Ishikawa (cell line): Measurements from ENCODE around the gene PCBP3.

Experiments
- CEBPB ChIP-seq: IDR thresholded peaks from 2 replicates; pipeline ENCODE4 v1.6.1; 2012
- CREB1 ChIP-seq: IDR thresholded peaks from 2 replicates; pipeline ENCODE4 v1.6.1; 2012; ENCODE audit warnings: low read depth
- EGR1 ChIP-seq: IDR thresholded peaks from 2 replicates; pipeline ENCODE4 v1.6.1; 2012
- EP300 ChIP-seq: IDR thresholded peaks from 2 replicates; pipeline ENCODE4 v1.6.1; 2012; ENCODE audit warnings: borderline replicate concordance
- FOXM1 ChIP-seq: IDR thresholded peaks from 2 replicates; pipeline ENCODE4 v1.6.1; 2012; ENCODE audit warnings: low read depth, borderline replicate concordance
- NFIC ChIP-seq: IDR thresholded peaks from 2 replicates; pipeline ENCODE4 v1.6.1; 2012
- RAD21 ChIP-seq: IDR thresholded peaks from 2 replicates; pipeline ENCODE4 v1.6.1; 2012; ENCODE audit warnings: low read depth
- REST ChIP-seq: IDR thresholded peaks from 2 replicates; pipeline ENCODE4 v1.6.1; 2012; ENCODE audit warnings: low read depth, mild to moderate bottlenecking
- TAF1 ChIP-seq: IDR thresholded peaks from 2 replicates; pipeline ENCODE4 v1.6.1; 2012; ENCODE audit warnings: low read depth, mild to moderate bottlenecking
- TCF12 ChIP-seq: IDR thresholded peaks from 2 replicates; pipeline ENCODE4 v1.6.1; 2012; ENCODE audit warnings: low read depth
- TEAD4 ChIP-seq: IDR thresholded peaks from 2 replicates; pipeline ENCODE4 v1.6.1; 2012
- USF1 ChIP-seq: IDR thresholded peaks from 2 replicates; pipeline ENCODE4 v1.6.1; 2012
- YY1 ChIP-seq: IDR thresholded peaks from 2 replicates; pipeline ENCODE4 v1.6.1; 2012; ENCODE audit warnings: low read depth
- ZBTB7A ChIP-seq: IDR thresholded peaks from 2 replicates; pipeline ENCODE4 v1.6.1; 2012; ENCODE audit warnings: low read depth
- TF ChIP-seq, protein P1 (sequence below): IDR thresholded peaks from 2 replicates; pipeline ENCODE4 v1.6.1; 2012

Gene PCBP3

DNA sequence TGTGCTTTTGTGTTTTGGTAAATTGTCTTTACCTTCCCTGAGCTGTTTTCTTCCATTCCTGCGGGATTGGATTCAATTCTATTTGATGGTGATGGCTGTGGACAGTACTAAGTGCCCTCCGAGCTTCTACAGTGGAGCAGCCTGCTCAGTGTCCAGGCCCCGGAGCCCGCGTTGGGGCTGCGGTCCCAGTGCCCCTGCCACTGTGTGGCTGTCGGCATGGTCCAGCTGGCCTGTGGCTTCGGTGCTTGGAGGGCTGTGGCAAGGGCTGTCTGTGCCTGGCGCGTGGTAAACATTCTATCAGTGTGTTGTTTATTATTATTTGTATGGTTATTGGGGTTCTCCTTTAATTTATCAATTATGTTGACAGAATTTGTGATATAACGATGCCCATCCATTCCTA lies 228.9 kb downstream of the PCBP3 start:
- TF ChIP-seq EGR1 (no peak), TAF1 (no peak), CEBPB (no peak), TCF12 (no peak), REST (no peak), EP300 (no peak), ZBTB7A (no peak), NFIC (no peak), TEAD4 (no peak), YY1 (no peak), RAD21 (no peak), CREB1 (no peak), FOXM1 (no peak)
- TF ChIP-seq, protein P1, sequence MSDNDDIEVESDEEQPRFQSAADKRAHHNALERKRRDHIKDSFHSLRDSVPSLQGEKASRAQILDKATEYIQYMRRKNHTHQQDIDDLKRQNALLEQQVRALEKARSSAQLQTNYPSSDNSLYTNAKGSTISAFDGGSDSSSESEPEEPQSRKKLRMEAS: no peak

- TF ChIP-seq RAD21 (no peak), CREB1 (no peak)
These were observed 229.4 kb downstream of the PCBP3 start for GRCh38 chr21:45872902-45873301.

- TF ChIP-seq NFIC: no peak
- no peak for TF ChIP-seq ZBTB7A
- no peak for TF ChIP-seq YY1
- no peak for TF ChIP-seq EP300
- no peak for TF ChIP-seq TEAD4
- TF ChIP-seq, protein P1: no peak
- TF ChIP-seq EGR1: no peak
- no peak for TF ChIP-seq CEBPB
- TF ChIP-seq CREB1: no peak
- TF ChIP-seq USF1: no peak
- no peak for TF ChIP-seq RAD21
- TF ChIP-seq TCF12: no peak
- TF ChIP-seq TAF1: no peak
- TF ChIP-seq REST: no peak
- TF ChIP-seq FOXM1: no peak
These were observed 229.9 kb downstream of the PCBP3 start for GRCh38 chr21:45873418-45873817.

DNA sequence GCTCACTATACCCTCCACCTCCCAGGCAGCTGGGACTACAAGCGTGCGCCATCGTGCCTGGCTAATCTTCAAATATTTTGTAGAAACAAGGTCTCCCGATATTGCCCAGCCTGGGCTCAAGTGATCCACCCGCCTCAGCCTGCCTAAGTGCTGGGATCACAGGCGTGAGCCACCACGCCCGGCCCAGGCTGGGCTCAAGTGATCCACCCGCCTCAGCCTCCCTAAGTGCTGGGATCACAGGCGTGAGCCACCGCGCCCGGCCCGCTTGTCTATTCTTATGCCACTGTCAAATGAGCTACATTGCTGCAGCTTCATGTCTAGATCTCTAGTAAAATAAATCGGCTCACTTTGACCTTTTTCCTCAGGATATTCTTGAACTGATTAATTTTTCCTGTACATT lies 230.3 kb downstream of the PCBP3 start:
- no peak for TF ChIP-seq REST
- TF ChIP-seq TCF12: no peak
- TF ChIP-seq CEBPB: no peak
- TF ChIP-seq YY1: no peak
- TF ChIP-seq NFIC: no peak
- TF ChIP-seq, protein P1: no peak
- TF ChIP-seq EGR1: no peak
- no peak for TF ChIP-seq USF1
- TF ChIP-seq RAD21: no peak
- no peak for TF ChIP-seq FOXM1
- TF ChIP-seq CREB1: no peak
- no peak for TF ChIP-seq ZBTB7A
